H9 (cell line): ENCODE data around the gene TBC1D22A. TPM values are rescaled to one million over a fixed set of nuclear protein-coding genes. Genes with fewer than 3 reads are reported as not detected.

Source experiments
- DNase-seq: peaks from one replicate; pipeline ENCODE4 v3.0.0-alpha.2; 2017
- H2AFZ ChIP-seq: one replicate; pipeline ENCODE4 v1.6.1; 2013; ENCODE audit warnings: mild to moderate bottlenecking, low read length, control low read depth, moderate library complexity
- H2AK5ac ChIP-seq: 2 replicates; pipeline ENCODE4 v1.6.1; 2013; ENCODE audit warnings: low read length, control low read depth, mixed read lengths; ENCODE audit not compliant: insufficient read length
- H2BK120ac ChIP-seq: one replicate; pipeline ENCODE4 v1.6.1; 2013; ENCODE audit warnings: low read depth, mild to moderate bottlenecking, low read length, control low read depth, inconsistent platforms; ENCODE audit not compliant: poor library complexity, severe bottlenecking
- H2BK12ac ChIP-seq: 2 replicates; pipeline ENCODE4 v1.6.1; 2013; ENCODE audit warnings: low read length, control low read depth, mixed read lengths, low read depth; ENCODE audit not compliant: insufficient read length
- H2BK15ac ChIP-seq: 2 replicates; pipeline ENCODE4 v1.6.1; 2013; ENCODE audit warnings: low read depth, low read length, control low read depth
- H2BK20ac ChIP-seq: one replicate; pipeline ENCODE4 v1.6.1; 2013; ENCODE audit warnings: low read depth, mild to moderate bottlenecking, low read length, control low read depth, inconsistent platforms; ENCODE audit not compliant: poor library complexity, severe bottlenecking
- H2BK5ac ChIP-seq: 2 replicates; pipeline ENCODE4 v1.6.1; 2013; ENCODE audit warnings: low read length, control low read depth, mixed read lengths; ENCODE audit not compliant: insufficient read length
- H3K14ac ChIP-seq: 2 replicates; pipeline ENCODE4 v1.6.1; 2013; ENCODE audit warnings: low read length, control low read depth; ENCODE audit not compliant: insufficient read depth
- H3K18ac ChIP-seq: 2 replicates; pipeline ENCODE4 v1.6.1; 2013; ENCODE audit warnings: low read depth, mild to moderate bottlenecking, mixed read lengths, low read length, control low read depth; ENCODE audit not compliant: insufficient read length
- H3K23ac ChIP-seq: 2 replicates; pipeline ENCODE4 v1.6.1; 2013; ENCODE audit warnings: low read length, control low read depth, mixed read lengths, low read depth; ENCODE audit not compliant: insufficient read length
- H3K23me2 ChIP-seq: 2 replicates; pipeline ENCODE4 v1.6.1; 2013; ENCODE audit warnings: low read depth, mild to moderate bottlenecking, mixed read lengths, low read length, control low read depth; ENCODE audit not compliant: insufficient read length, poor library complexity, severe bottlenecking
- H3K27ac ChIP-seq: 2 replicates; pipeline ENCODE4 v1.5.1; 2013; ENCODE audit warnings: low read length, control low read depth, mixed read lengths, low read depth; ENCODE audit not compliant: insufficient read length
- H3K27me3 ChIP-seq: 2 replicates; pipeline ENCODE4 v1.6.1; 2013; ENCODE audit warnings: low read length, control low read depth, inconsistent platforms; ENCODE audit not compliant: insufficient read depth
- H3K4ac ChIP-seq: 2 replicates; pipeline ENCODE4 v1.6.1; 2013; ENCODE audit warnings: low read depth, mild to moderate bottlenecking, control low read depth, inconsistent platforms, low read length, moderate library complexity
- H3K4me1 ChIP-seq: 2 replicates; pipeline ENCODE4 v1.6.1; 2013; ENCODE audit warnings: low read length, control low read depth, inconsistent platforms; ENCODE audit not compliant: insufficient read depth
- H3K4me2 ChIP-seq: 2 replicates; pipeline ENCODE4 v1.6.1; 2013; ENCODE audit warnings: low read length, control low read depth, mixed read lengths; ENCODE audit not compliant: insufficient read length, insufficient read depth
- H3K56ac ChIP-seq: 2 replicates; pipeline ENCODE4 v1.6.1; 2013; ENCODE audit warnings: low read depth, mild to moderate bottlenecking, mixed read lengths, low read length, control low read depth; ENCODE audit not compliant: insufficient read length
- H3K79me1 ChIP-seq: 2 replicates; pipeline ENCODE4 v1.6.1; 2013; ENCODE audit warnings: low read depth, mild to moderate bottlenecking, moderate library complexity, low read length, control low read depth, inconsistent platforms; ENCODE audit not compliant: insufficient read depth, poor library complexity, severe bottlenecking
- H3K79me2 ChIP-seq: 2 replicates; pipeline ENCODE4 v1.6.1; 2013; ENCODE audit warnings: low read length, control low read depth, inconsistent platforms; ENCODE audit not compliant: insufficient read depth
- H3K9ac ChIP-seq: 2 replicates; pipeline ENCODE4 v1.6.1; 2013; ENCODE audit warnings: low read length, control low read depth, mixed read lengths; ENCODE audit not compliant: insufficient read length; ENCODE audit errors: extremely low read depth
- H3K9me3 ChIP-seq: one replicate; pipeline ENCODE4 v1.6.1; 2013; ENCODE audit warnings: low read depth, low read length, inconsistent platforms; ENCODE audit not compliant: control insufficient read depth
- H3T11ph ChIP-seq: one replicate; pipeline ENCODE4 v1.6.1; 2013; ENCODE audit warnings: mild to moderate bottlenecking, low read length, control low read depth, inconsistent platforms
- H4K20me1 ChIP-seq: one replicate; pipeline ENCODE4 v1.6.1; 2013; ENCODE audit not compliant: control insufficient read depth, insufficient read length, insufficient read depth
- H4K5ac ChIP-seq: 2 replicates; pipeline ENCODE4 v1.6.1; 2013; ENCODE audit warnings: low read depth, mild to moderate bottlenecking, mixed read lengths, low read length, control low read depth; ENCODE audit not compliant: insufficient read length
- H4K8ac ChIP-seq: replicated peaks from 2 replicates; pipeline ENCODE4 v1.6.1; 2013; ENCODE audit warnings: low read length, control low read depth, mixed read lengths, low read depth; ENCODE audit not compliant: insufficient read length
- H4K91ac ChIP-seq: 2 replicates; pipeline ENCODE4 v1.6.1; 2013; ENCODE audit warnings: low read depth, mild to moderate bottlenecking, moderate library complexity, mixed read lengths, low read length, control low read depth; ENCODE audit not compliant: insufficient read length
- H3K27ac Mint-ChIP-seq, 3 experiments: 2 replicates in 2 of 3; 3 replicates in 1 of 3; pipeline ENCODE4 v1.8.0; 2020 to 2021; ENCODE audit warnings: mixed read lengths in 3 of 3, mild to moderate bottlenecking in 1 of 3, moderate library complexity in 1 of 3
- H3K27me3 Mint-ChIP-seq: 2 replicates; pipeline ENCODE4 v1.8.0; 2021; ENCODE audit warnings: low read depth, mild to moderate bottlenecking, moderate library complexity, mixed read lengths
- H3K36me3 Mint-ChIP-seq, 3 experiments: 2 replicates in 2 of 3; 3 replicates in 1 of 3; pipeline ENCODE4 v1.8.0; 2020 to 2021; ENCODE audit warnings: low read depth in 3 of 3, mixed read lengths in 3 of 3; ENCODE audit not compliant: insufficient read depth in 1 of 3
- H3K4me1 Mint-ChIP-seq, 2 experiments: 2 replicates each; pipeline ENCODE4 v1.8.0; 2020; ENCODE audit warnings: mixed read lengths in 2 of 2
- H3K4me3 Mint-ChIP-seq, 2 experiments: 2 replicates in 1 of 2; 3 replicates in 1 of 2; pipeline ENCODE4 v1.8.0; 2020 to 2021; ENCODE audit warnings: mild to moderate bottlenecking in 2 of 2, mixed read lengths in 2 of 2, moderate library complexity in 1 of 2
- H3K9me3 Mint-ChIP-seq, 2 experiments: 2 replicates in 1 of 2; 3 replicates in 1 of 2; pipeline ENCODE4 v1.8.0; 2020; ENCODE audit warnings: mild to moderate bottlenecking in 2 of 2, mixed read lengths in 2 of 2, moderate library complexity in 1 of 2
- CTCF ChIP-seq: fragments of 200-600 bp; sonication (generic); conservative IDR thresholded peaks from 3 replicates; pipeline ENCODE4 v1.8.0; 2021; ENCODE audit warnings: antibody characterized with exemption, mild to moderate bottlenecking
- WGBS: extraction: QIAGEN DNeasy Blood & Tissue Kit; methylation state at CpG from one replicate; pipeline ENCODE4 v1.1.7; 2013; ENCODE audit warnings: missing lambda C conversion rate, low lambda C conversion rate, mixed read lengths; ENCODE audit not compliant: insufficient read length; ENCODE audit errors: extremely low coverage; 5-methylcytosine and 5-hydroxymethylcytosine counted together
- total RNA-seq: library from RNA; stranded (reverse); gene quantifications from 2 replicates; pipeline ENCODE4 v1.2.1, GENCODE V29; 2021

The TBC1D22A gene
- total RNA-seq, 1 experiment from 2014 or later, result 20.8 TPM

- Histone ChIP-seq H4K91ac (no peak overlapping the region), H4K5ac (no peak overlapping the region), H2BK12ac (no peak overlapping the region), H2AFZ (no peak overlapping the region), H3K4me2 (no peak overlapping the region), H3K27me3 (no peaks in the 10 kb centered on the region), H3K27ac (no peak overlapping the region), H2BK20ac (no peak overlapping the region), H2AK5ac (no peak overlapping the region), H4K20me1 (no peaks in the 10 kb centered on the region), H3K23ac (no peak overlapping the region), H3K18ac (no peak overlapping the region), H2BK5ac (no peak overlapping the region), H3K79me1 (no peaks in the 10 kb centered on the region), H3K4me1 (no peaks in the 10 kb centered on the region), H4K8ac (no peak overlapping the region), H3K9me3 (no peaks in the 10 kb centered on the region), H3K79me2 (no peaks in the 10 kb centered on the region), H2BK120ac (no peak overlapping the region), H3T11ph (no peak overlapping the region), H2BK15ac (no peak overlapping the region), H3K14ac (no peak overlapping the region), H3K56ac (no peak overlapping the region), H3K9ac (no peak overlapping the region), H3K23me2 (no peaks in the 10 kb centered on the region), H3K4ac (no peak overlapping the region)
- H3K27ac Mint-ChIP-seq, result no peak overlapping the region
- WGBS, result no CpG with 5 or more reads among the region's 15 CpGs
- H3K36me3 Mint-ChIP-seq, result peaks cover 0 to 14% (median 11%) of the 10 kb centered on the region in 3 experiments; a peak in 5 of 7 replicates
- no peak for DNase-seq
- no peak for TF ChIP-seq CTCF
- no peak overlapping the region for H3K4me3 Mint-ChIP-seq
- H3K27me3 Mint-ChIP-seq, result no peaks in the 10 kb centered on the region; the same call in 1 of the 2 replicates
- no peaks in the 10 kb centered on the region for H3K9me3 Mint-ChIP-seq
- H3K4me1 Mint-ChIP-seq, result no peaks in the 10 kb centered on the region; a peak in 1 of 4 replicates
These were observed 296.6 kb downstream of the TBC1D22A start for GRCh38 chr22:47059076-47059475.
